Duodenal mucosa (tissue), 2 donors: Measurements from ENCODE around the gene LTBP3.
"Not testable (repeated sequence)": the region's sequence is repeated elsewhere in the genome, so short reads cannot be mapped to it uniquely, and the experiment has no call there.

Experiments
- H3K27ac ChIP-seq: one replicate; pipeline ENCODE4 v1.7.0; 2013; ENCODE audit warnings: low read depth, low read length
- H3K27me3 ChIP-seq, 2 donors: one replicate each; pipeline ENCODE4 v1.7.0; 2013; ENCODE audit warnings: low read length in 2 of 2, control low read depth in 1 of 2; ENCODE audit not compliant: insufficient read depth in 2 of 2, control insufficient read depth in 1 of 2
- H3K36me3 ChIP-seq, 2 donors: one replicate each; pipeline ENCODE4 v1.7.0; 2013; ENCODE audit warnings: low read length in 2 of 2, control low read depth in 1 of 2; ENCODE audit not compliant: insufficient read depth in 2 of 2, control insufficient read depth in 1 of 2
- H3K4me1 ChIP-seq, 2 donors: one replicate each; pipeline ENCODE4 v1.7.0; 2013; ENCODE audit warnings: low read length in 2 of 2, control low read depth in 1 of 2; ENCODE audit not compliant: insufficient read depth in 2 of 2, control insufficient read depth in 1 of 2
- H3K4me3 ChIP-seq, 2 donors: one replicate each; pipeline ENCODE4 v1.7.0; 2013; ENCODE audit warnings: low read length in 2 of 2, low read depth in 1 of 2
- H3K9ac ChIP-seq, 2 donors: one replicate each; pipeline ENCODE4 v1.7.0; 2013; ENCODE audit warnings: low read length in 2 of 2, low read depth in 1 of 2
- H3K9me3 ChIP-seq, 2 donors: one replicate each; pipeline ENCODE4 v1.7.0; 2013; ENCODE audit warnings: low read length in 2 of 2, control low read depth in 1 of 2; ENCODE audit not compliant: control insufficient read depth in 1 of 2

LTBP3 gene

GRCh38 chr11:65571940-65572339, 13.8 kb upstream of the LTBP3 start:
- Histone ChIP-seq H3K9me3 (no peaks in the 10 kb centered on the region), H3K27me3 (no peaks in the 10 kb centered on the region), H3K9ac (peak overlapping the region; percentile 20 to 37), H3K4me1 (peaks cover 51 to 67% of the 10 kb centered on the region in 2 donors), H3K27ac (peak overlapping the region; percentile 50), H3K36me3 (no peaks in the 10 kb centered on the region), H3K4me3 (peak overlapping the region; percentile 83 to 94)

GRCh38 chr11:65571420-65571819, 13.3 kb upstream of the LTBP3 start:
- H3K27ac ChIP-seq, result peak overlapping the region; percentile 50

GRCh38 chr11:65569973-65570918, 12.1 kb upstream of the LTBP3 start, which contains the start of gene ZNRD2:
Gene ZNRD2, plus strand, starts transcription at chr11:65570477. Its CDS starts 15 bp downstream, at chr11:65570492.
- Histone ChIP-seq H3K9me3 (no peaks in the 10 kb centered on the region), H3K4me1 (peaks cover 49 to 66% of the 10 kb centered on the region in 2 donors), H3K36me3 (no peaks in the 10 kb centered on the region), H3K27ac (peak within 1 kb of the TSS; percentile 95), H3K4me3 (peak within 1 kb of the TSS; percentile 83 to 94), H3K27me3 (no peaks in the 10 kb centered on the region), H3K9ac (peak within 1 kb of the TSS; percentile 61 to 94)

More at GRCh38 chr11:65571420-65571819, 13.3 kb upstream of the LTBP3 start:
- Histone ChIP-seq H3K36me3 (no peaks in the 10 kb centered on the region), H3K9ac (peak overlapping the region; percentile 61 to 94), H3K4me1 (peaks cover 49 to 66% of the 10 kb centered on the region in 2 donors), H3K9me3 (no peaks in the 10 kb centered on the region), H3K4me3 (peak overlapping the region; percentile 83 to 94), H3K27me3 (no peaks in the 10 kb centered on the region)

GRCh38 chr11:65569164-65569972, 11.2 kb upstream of the LTBP3 start:
- Histone ChIP-seq H3K9me3 (no peaks in the 10 kb centered on the region), H3K4me1 (peaks cover 43 to 59% of the 10 kb centered on the region in 2 donors), H3K36me3 (no peaks in the 10 kb centered on the region), H3K27ac (peak overlapping the region; percentile 95), H3K27me3 (no peaks in the 10 kb centered on the region), H3K9ac (peak overlapping the region; percentile 61 to 94), H3K4me3 (peak overlapping the region; percentile 83 to 94)

- H3K27me3 ChIP-seq, result no peaks in the 10 kb centered on the region
- peaks cover 24 to 39% of the 10 kb centered on the region in 2 donors for H3K4me1 ChIP-seq
- H3K9ac ChIP-seq, result no peak overlapping the region
- no peak overlapping the region for H3K4me3 ChIP-seq
- H3K36me3 ChIP-seq, result no peaks in the 10 kb centered on the region
- H3K9me3 ChIP-seq, result no peaks in the 10 kb centered on the region
- no peak overlapping the region for H3K27ac ChIP-seq
These were observed 7.7 kb upstream of the LTBP3 start for GRCh38 chr11:65565624-65566453.

- H3K4me3 ChIP-seq, H3K27me3 ChIP-seq, H3K36me3 ChIP-seq, H3K27ac ChIP-seq, H3K9me3 ChIP-seq, H3K9ac ChIP-seq: not testable (repeated sequence)
- H3K4me1 ChIP-seq, result peaks cover 30 to 42% of the 10 kb centered on the region in 2 donors
These were observed 6.9 kb upstream of the LTBP3 start for GRCh38 chr11:65564879-65565559.

- H3K9ac ChIP-seq, result no peak overlapping the region
- H3K4me1 ChIP-seq, result peaks cover 32 to 44% of the 10 kb centered on the region in 2 donors
- no peaks in the 10 kb centered on the region for H3K27me3 ChIP-seq
- H3K4me3 ChIP-seq, result no peak overlapping the region
- no peaks in the 10 kb centered on the region for H3K9me3 ChIP-seq
- no peak overlapping the region for H3K27ac ChIP-seq
- no peaks in the 10 kb centered on the region for H3K36me3 ChIP-seq
These were observed 5.4 kb upstream of the LTBP3 start for GRCh38 chr11:65563601-65564000.

GRCh38 chr11:65562788-65563187, 4.6 kb upstream of the LTBP3 start:
- Histone ChIP-seq H3K27me3 (no peaks in the 10 kb centered on the region), H3K27ac (no peak overlapping the region), H3K4me3 (no peak overlapping the region), H3K9ac (no peak overlapping the region), H3K36me3 (no peaks in the 10 kb centered on the region), H3K9me3 (no peaks in the 10 kb centered on the region), H3K4me1 (peaks cover 32 to 39% of the 10 kb centered on the region in 2 donors)

- H3K9ac ChIP-seq, result no peak overlapping the region
- no peaks in the 10 kb centered on the region for H3K9me3 ChIP-seq
- no peak overlapping the region for H3K4me3 ChIP-seq
- H3K27ac ChIP-seq, result no peak overlapping the region
- peaks cover 36 to 38% of the 10 kb centered on the region in 2 donors for H3K4me1 ChIP-seq
- no peaks in the 10 kb centered on the region for H3K36me3 ChIP-seq
- H3K27me3 ChIP-seq, result no peaks in the 10 kb centered on the region
These were observed 3.9 kb upstream of the LTBP3 start for GRCh38 chr11:65562020-65562419.
